ENCODE measurements around the gene UBD.

Gene UBD

DNA sequence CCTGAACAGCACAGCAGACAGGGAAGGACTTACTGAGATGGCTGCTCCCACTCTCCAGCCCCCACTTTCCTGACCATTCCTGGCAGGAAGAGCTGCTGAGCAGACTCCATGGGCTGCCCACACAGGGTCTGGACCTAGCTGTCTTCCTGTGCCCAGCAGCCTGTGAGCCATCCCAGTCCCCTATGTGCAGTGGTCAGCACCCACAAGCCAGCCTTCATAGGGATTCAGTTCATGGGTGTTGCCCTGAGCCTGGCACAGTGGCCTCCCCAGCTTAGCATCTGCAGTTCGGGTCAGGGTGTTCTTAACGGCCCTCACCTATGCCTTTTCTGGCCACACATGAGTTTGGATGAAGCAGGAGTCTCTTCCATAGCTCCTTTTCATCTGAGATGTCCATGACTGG is 32.0 kb downstream of the UBD start:
- DNase-seq (ENCODE audit: insufficient read length, low spot score) (no peak), FAIRE-seq (no peak)
- TF ChIP-seq PAX5 (IDR thresholded peaks at IDR 0.05; ENCODE audit: insufficient read depth, low read length, severe bottlenecking) (no peak), SPI1 (IDR thresholded peaks at IDR 0.05; ENCODE audit: low read depth, low read length) (no peak), POLR2AphosphoS5 (IDR thresholded peaks at IDR 0.05; ENCODE audit: low read depth, low read length) (no peak), TAF1 (IDR thresholded peaks at IDR 0.05; ENCODE audit: low read depth, low read length) (no peak), POLR2A (IDR thresholded peaks at IDR 0.05; ENCODE audit: low read depth, low read length) (no peak), POU2F2 (IDR thresholded peaks at IDR 0.05; ENCODE audit: low read depth, low read length) (no peak)

DNA sequence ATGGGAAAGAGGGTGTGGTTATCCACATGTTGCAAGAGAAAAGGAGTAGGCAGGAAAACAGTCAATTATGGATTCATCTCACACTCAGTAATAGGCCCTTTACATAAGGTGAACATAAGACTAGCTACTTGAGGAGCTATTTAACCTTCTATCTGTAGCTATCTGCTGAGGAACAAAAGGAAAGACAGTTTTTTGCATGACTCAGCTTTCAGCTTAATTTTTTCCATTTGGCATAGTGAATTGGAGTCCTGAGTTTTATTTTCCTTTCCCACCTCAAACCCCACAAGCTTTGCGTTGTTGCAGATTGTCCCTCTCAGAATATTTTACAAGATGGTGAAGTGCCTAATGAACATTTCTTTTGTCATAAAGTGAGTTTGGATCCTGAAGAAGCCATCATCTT is 32.4 kb downstream of the UBD start:
- FAIRE-seq = no peak
- no peak for TF ChIP-seq PAX5 (IDR thresholded peaks at IDR 0.05; ENCODE audit: insufficient read depth, low read length, severe bottlenecking)
- TF ChIP-seq SPI1 (IDR thresholded peaks at IDR 0.05; ENCODE audit: low read depth, low read length) = no peak
- no peak for TF ChIP-seq POLR2A (IDR thresholded peaks at IDR 0.05; ENCODE audit: low read depth, low read length)
- TF ChIP-seq TAF1 (IDR thresholded peaks at IDR 0.05; ENCODE audit: low read depth, low read length) = no peak
- TF ChIP-seq POU2F2 (IDR thresholded peaks at IDR 0.05; ENCODE audit: low read depth, low read length) = no peak
- TF ChIP-seq POLR2AphosphoS5 (IDR thresholded peaks at IDR 0.05; ENCODE audit: low read depth, low read length) = no peak

DNA sequence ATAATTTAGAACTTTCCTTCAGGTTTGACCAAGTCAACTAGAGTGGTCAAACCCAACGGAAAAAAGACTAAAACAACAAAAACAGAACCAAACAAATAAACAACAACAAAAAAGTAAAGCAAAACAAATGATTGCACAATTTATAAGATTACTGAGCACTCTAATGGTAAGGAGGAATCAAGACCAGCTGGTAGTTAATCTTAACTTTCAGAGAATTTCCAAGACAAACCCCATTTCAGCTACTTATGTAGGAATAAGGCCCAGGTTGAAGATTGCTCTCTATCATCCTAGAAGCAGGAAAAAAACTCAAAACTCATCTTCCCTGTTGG is 34.3 kb downstream of the UBD start:
- TF ChIP-seq POLR2AphosphoS5 (IDR thresholded peaks at IDR 0.05; ENCODE audit: low read depth, low read length) = no peak
- TF ChIP-seq POU2F2 (IDR thresholded peaks at IDR 0.05; ENCODE audit: low read depth, low read length) = no peak
- TF ChIP-seq SPI1 (IDR thresholded peaks at IDR 0.05; ENCODE audit: low read depth, low read length) = no peak
- no peak for TF ChIP-seq TAF1 (IDR thresholded peaks at IDR 0.05; ENCODE audit: low read depth, low read length)
- TF ChIP-seq POLR2A (IDR thresholded peaks at IDR 0.05; ENCODE audit: low read depth, low read length) = no peak
- no peak for TF ChIP-seq PAX5 (IDR thresholded peaks at IDR 0.05; ENCODE audit: insufficient read depth, low read length, severe bottlenecking)
- DNase-seq (ENCODE audit: insufficient read length, low spot score) (no peak), FAIRE-seq (no peak)

More for the DNA sequence above, 32.4 kb downstream of the UBD start:
- no peak for DNase-seq (ENCODE audit: insufficient read length, low spot score)

DNA sequence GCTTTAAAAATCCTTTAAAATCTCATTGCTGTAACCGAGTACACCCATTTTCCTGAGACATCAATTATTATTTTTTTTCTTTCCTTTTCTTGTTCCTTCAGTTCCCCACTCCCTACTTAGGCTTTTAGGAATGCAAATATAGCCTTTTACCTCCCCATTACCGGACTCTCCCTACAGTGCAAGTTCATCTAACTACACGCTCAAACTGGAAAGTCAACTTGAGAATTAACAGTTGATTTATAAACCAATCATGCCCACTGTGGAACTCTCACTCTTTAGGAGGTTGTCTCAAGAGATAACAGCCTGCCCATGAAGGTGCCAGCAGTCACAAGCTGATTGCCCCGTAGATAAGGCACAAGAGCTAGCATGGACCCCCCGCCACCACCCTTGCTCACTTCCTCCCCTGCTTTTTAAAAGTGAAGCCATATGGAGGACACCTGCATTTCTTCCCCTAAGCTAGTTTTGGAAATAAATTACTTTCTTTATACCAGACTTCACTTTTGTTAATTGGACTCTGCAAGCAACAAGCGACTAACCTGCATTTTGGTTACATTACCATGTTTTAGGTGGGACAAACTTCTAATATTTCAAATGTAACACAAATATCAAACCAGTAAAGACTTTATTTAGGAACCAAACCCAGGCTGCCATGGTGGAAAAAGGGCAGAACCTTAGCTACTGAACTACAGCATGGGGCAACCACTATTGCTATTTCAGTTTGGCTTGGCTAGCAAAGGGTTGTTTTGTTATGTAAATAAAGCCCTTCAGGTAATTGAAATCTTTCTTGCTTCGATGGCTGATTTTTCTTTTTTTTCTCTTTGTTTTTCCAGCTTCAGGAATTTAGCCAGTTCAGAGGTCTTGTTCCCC is 34.9 kb downstream of the UBD start:
- FAIRE-seq (no peak), DNase-seq (ENCODE audit: insufficient read length, low spot score) (no peak)
- TF ChIP-seq POU2F2 (IDR thresholded peaks at IDR 0.05; ENCODE audit: low read depth, low read length) (no peak), PAX5 (IDR thresholded peaks at IDR 0.05; ENCODE audit: insufficient read depth, low read length, severe bottlenecking) (no peak), TAF1 (IDR thresholded peaks at IDR 0.05; ENCODE audit: low read depth, low read length) (no peak), SPI1 (IDR thresholded peaks at IDR 0.05; ENCODE audit: low read depth, low read length) (no peak), POLR2AphosphoS5 (IDR thresholded peaks at IDR 0.05; ENCODE audit: low read depth, low read length) (no peak), POLR2A (IDR thresholded peaks at IDR 0.05; ENCODE audit: low read depth, low read length) (no peak)

DNA sequence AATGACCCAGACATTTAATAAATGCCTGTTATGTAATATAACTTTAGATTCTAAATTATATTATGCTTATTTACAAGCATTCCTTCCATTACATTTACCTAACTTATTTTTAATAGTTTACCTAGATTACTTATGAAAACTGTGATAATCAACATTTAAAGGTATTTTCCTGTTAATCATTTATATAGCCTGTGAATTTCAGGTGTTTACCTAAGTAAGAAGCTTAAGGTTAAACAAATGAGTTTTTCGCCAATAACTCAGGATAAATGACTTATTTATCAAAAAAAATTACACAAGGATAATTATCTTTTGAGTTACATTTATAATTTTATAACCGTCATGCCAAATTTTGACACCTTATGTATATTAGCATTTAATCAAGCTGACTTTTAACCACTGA is 35.5 kb downstream of the UBD start:
- FAIRE-seq = no peak
- no peak for TF ChIP-seq PAX5 (IDR thresholded peaks at IDR 0.05; ENCODE audit: insufficient read depth, low read length, severe bottlenecking)
- no peak for TF ChIP-seq POU2F2 (IDR thresholded peaks at IDR 0.05; ENCODE audit: low read depth, low read length)
- no peak for TF ChIP-seq POLR2AphosphoS5 (IDR thresholded peaks at IDR 0.05; ENCODE audit: low read depth, low read length)
- TF ChIP-seq SPI1 (IDR thresholded peaks at IDR 0.05; ENCODE audit: low read depth, low read length) = no peak
- no peak for TF ChIP-seq TAF1 (IDR thresholded peaks at IDR 0.05; ENCODE audit: low read depth, low read length)
- no peak for TF ChIP-seq POLR2A (IDR thresholded peaks at IDR 0.05; ENCODE audit: low read depth, low read length)
- no peak for DNase-seq (ENCODE audit: insufficient read length, low spot score)

DNA sequence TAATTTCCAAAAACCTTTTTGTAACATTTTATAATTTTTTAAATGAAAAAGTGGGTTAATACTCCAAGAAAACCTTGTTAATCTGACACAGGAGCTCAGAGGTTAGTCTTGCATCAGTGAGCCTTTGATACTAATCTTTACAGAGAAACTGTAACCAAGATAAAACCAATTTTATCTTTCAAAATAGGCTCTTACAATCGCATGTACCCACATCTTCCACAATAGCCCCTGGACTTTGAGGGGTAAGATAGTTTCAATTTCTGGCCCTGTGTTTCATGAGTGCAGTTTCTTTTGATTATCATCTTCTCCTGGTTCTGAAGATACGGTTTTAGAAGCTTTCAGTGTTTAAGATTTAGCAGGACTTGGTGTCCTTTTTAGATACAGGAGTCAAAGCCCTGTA is 37.3 kb downstream of the UBD start:
- DNase-seq (ENCODE audit: insufficient read length, low spot score) = no peak
- FAIRE-seq = no peak
- TF ChIP-seq SPI1 (IDR thresholded peaks at IDR 0.05; ENCODE audit: low read depth, low read length) (no peak), POLR2AphosphoS5 (IDR thresholded peaks at IDR 0.05; ENCODE audit: low read depth, low read length) (no peak), TAF1 (IDR thresholded peaks at IDR 0.05; ENCODE audit: low read depth, low read length) (no peak), POLR2A (IDR thresholded peaks at IDR 0.05; ENCODE audit: low read depth, low read length) (no peak), PAX5 (IDR thresholded peaks at IDR 0.05; ENCODE audit: insufficient read depth, low read length, severe bottlenecking) (no peak), POU2F2 (IDR thresholded peaks at IDR 0.05; ENCODE audit: low read depth, low read length) (no peak)

DNA sequence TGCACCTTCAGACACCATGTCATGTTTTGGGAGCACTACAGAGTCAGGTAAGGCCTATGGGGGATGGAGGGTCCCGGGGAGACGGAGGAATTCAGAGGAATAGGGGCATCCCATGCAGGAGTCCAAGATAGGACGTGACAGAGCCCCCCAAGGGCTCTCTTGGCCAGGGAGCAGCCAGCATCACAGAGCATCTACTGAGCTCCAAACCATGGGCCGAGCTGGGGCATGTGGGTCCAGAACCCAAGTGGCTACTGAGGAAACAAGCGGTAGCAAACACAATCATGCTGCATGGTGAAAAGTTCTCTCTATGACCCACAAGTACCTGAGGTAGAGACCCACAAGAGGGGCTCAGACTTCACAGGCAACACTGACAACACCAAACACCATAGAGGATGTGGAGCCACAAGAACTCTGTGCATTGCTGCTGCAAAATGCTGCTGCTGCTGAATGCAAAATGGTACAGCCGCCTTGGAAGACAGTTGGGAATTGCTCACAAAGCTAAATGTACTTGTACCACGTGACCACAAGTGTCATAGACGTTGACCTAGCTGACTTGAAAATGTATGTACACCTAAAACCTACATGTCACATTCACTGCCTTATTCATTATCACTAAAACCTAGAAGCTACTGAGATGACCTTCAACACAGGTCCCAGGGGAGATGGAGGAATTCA is 38.4 kb downstream of the UBD start:
- FAIRE-seq = no peak
- DNase-seq (ENCODE audit: insufficient read length, low spot score) = no peak
- TF ChIP-seq POLR2A (IDR thresholded peaks at IDR 0.05; ENCODE audit: low read depth, low read length) (no peak), TAF1 (IDR thresholded peaks at IDR 0.05; ENCODE audit: low read depth, low read length) (no peak), POU2F2 (IDR thresholded peaks at IDR 0.05; ENCODE audit: low read depth, low read length) (no peak), PAX5 (IDR thresholded peaks at IDR 0.05; ENCODE audit: insufficient read depth, low read length, severe bottlenecking) (no peak), POLR2AphosphoS5 (IDR thresholded peaks at IDR 0.05; ENCODE audit: low read depth, low read length) (no peak), SPI1 (IDR thresholded peaks at IDR 0.05; ENCODE audit: low read depth, low read length) (no peak)

DNA sequence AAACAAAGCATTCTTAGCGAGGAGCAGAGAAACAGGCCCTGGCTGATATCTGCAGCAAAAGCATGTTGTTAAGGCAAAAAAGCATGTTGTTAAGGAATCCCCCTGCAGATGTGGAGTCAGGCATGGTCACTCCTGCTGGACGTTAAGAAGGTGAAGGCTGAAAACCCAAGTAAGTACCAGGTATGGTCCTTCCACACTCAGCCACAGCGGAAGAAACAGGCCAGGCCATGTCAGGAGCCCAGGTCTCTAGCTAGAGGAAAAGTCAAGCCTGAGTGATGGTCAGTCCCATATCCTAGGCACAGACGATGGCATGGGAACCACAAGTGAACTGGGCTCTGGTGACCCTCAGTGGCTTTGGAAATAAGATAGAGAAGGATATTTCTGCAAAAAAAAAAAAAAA is 39.3 kb downstream of the UBD start:
- DNase-seq (ENCODE audit: insufficient read length, low spot score) (no peak), FAIRE-seq (no peak)
- TF ChIP-seq POLR2A (IDR thresholded peaks at IDR 0.05; ENCODE audit: low read depth, low read length) (no peak), POU2F2 (IDR thresholded peaks at IDR 0.05; ENCODE audit: low read depth, low read length) (no peak)

DNA sequence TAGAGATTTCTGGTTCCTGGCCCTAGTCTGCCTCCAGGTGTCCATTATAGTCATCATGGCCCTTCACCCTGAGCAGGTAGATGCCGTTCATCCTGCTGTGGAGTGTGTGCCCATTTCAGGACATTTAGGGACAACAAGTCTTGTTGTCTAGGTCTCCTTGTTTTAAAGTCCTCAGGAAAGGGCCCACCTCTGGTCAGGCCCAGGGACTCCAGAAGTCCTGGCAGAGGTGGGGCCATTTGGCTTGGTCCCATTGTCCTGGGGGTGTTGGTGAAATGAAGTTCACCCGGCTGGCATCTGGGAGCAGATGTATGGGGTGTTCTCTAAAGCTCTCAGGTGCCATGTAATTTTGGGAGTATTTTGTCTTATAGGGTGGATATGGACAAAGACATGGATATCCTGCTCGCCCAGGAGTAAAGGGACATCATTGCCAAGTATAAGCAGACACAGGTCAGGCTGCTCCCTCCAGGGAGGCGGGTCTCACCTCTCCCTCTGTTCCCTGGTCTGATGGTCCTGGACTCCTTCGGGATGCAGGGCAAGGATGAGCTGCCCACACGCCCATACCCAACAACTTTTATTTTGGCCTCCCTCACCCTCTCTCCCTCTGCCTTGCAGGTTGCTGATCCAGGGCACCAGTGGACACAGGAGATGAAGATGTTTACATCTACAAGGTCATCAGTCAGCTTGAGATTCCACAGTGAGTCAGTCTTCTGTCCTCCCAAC is 40.1 kb downstream of the UBD start:
- FAIRE-seq (no peak), DNase-seq (ENCODE audit: insufficient read length, low spot score) (no peak)
- TF ChIP-seq POLR2A (IDR thresholded peaks at IDR 0.05; ENCODE audit: low read depth, low read length) = no peak
- TF ChIP-seq POU2F2 (IDR thresholded peaks at IDR 0.05; ENCODE audit: low read depth, low read length) = no peak
- no peak for TF ChIP-seq POLR2AphosphoS5 (IDR thresholded peaks at IDR 0.05; ENCODE audit: low read depth, low read length)
- TF ChIP-seq TAF1 (IDR thresholded peaks at IDR 0.05; ENCODE audit: low read depth, low read length) = no peak
- TF ChIP-seq SPI1 (IDR thresholded peaks at IDR 0.05; ENCODE audit: low read depth, low read length) = no peak
- no peak for TF ChIP-seq PAX5 (IDR thresholded peaks at IDR 0.05; ENCODE audit: insufficient read depth, low read length, severe bottlenecking)

All from GM12891 (cell line).